GM12874 (cell line): ENCODE data around the gene TRAF6.

ENCODE experiments used
- CTCF ChIP-seq: IDR thresholded peaks from 2 replicates; pipeline ENCODE4 v1.5.1; 2011; ENCODE audit warnings: low read depth, mild to moderate bottlenecking, control low read depth, low read length, moderate library complexity; ENCODE audit not compliant: insufficient read depth

Gene TRAF6

DNA sequence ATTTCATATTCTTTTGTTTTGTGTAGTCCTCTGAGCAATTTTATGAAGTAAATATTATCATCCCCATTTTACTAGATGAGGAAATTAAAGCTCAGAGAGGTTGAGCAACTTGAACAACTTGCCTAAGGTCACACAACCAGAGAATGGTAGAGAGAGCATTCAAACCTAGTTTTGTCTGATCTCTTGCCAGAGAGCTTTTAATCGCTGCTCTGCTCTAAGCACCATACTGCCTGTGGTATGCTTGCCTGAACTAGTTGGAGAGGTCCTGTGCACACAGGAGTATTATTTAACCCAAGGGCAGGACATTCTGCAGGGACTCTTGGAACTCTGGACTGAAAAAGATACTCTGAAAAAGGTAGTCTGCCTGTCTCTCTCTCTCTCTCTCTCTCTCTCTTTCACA lies 38.5 kb downstream of the TRAF6 start:
- no peak for TF ChIP-seq CTCF

DNA sequence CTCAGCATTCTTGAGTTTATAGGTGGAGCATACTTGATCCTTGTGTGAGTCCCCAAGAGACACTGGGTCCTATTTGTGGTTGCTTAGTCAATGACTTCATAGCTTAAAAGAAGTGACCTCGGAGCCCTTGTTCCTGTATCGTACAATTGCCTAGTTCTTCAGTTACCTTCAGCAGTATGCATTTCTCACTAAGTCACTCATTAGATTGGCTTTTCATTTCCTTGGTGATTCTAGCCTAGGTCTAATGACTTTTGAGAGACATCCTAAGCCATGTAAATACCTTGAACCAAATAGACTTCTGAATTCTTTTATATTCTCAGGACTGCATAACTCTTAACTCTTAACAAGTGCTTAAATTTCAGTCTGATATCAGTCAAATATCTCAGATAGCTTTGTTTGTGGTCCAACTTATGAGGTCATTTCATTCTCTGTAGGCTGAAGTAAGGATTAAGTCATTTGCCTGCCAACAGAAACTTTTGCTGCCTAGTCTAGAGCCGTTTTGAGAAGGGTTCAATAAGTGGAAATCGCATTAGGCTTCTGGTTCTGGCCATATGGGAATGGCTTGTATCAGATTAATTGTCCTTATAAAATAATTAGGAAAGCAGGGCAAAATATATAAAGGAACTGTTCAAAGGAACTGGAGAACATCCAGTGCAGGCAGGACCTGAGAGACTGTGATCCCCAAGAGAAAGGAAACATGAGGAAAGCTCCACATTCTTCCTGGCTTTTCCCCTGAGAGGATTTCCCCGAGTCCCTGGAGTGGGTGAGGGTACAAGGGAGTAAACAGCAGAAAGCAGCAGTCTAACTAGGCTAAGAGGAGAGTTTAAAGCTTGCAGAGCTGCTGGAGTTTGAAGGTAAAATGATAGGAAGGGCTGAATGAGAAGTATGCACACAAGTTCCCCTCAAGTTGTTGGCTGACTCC lies 39.9 kb downstream of the TRAF6 start:
- TF ChIP-seq CTCF, result no peak

- peak; percentile 46 for TF ChIP-seq CTCF
Observed at GRCh38 chr11:36469063-36469462, 41.0 kb downstream of the TRAF6 start.

GRCh38 chr11:36467916-36468315 lies 42.2 kb downstream of the TRAF6 start:
- TF ChIP-seq CTCF, result no peak

- TF ChIP-seq CTCF, result no peak
Observed at GRCh38 chr11:36467012-36467411, 43.1 kb downstream of the TRAF6 start.

- TF ChIP-seq CTCF, result no peak
Observed at GRCh38 chr11:36465449-36466163, 44.5 kb downstream of the TRAF6 start.

- TF ChIP-seq CTCF, result no peak
Observed at GRCh38 chr11:36464720-36465119, 45.4 kb downstream of the TRAF6 start.
